NCI-H1048 (cell line): ENCODE data around the gene SCAPER.
"Not testable (repeated sequence)": the region's sequence is repeated elsewhere in the genome, so short reads cannot be mapped to it uniquely, and the experiment has no call there.

Source experiments
- DNase-seq: peaks from one replicate; lab custom pipeline; 2025; lab: John Stamatoyannopoulos, UW

The SCAPER gene

DNA sequence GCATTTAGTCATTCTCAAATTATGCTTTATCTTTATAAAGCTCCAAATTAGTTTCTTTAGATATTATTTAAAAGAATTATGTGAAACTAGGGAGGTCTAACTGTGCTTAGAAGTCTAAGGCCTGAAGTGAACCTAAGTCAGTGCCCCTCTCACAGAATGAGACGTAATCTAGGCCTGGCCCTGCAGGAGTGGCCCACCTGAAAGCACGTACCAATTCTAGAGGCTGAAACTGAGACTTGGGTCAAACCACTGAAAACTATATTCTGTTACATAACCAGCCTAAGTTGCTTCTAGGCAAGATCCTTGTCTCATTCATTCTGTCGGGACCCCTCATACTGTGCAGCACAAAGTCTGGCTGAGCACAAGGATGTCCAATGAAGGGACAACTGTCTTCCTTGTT is 424.9 kb downstream of the SCAPER start:
- no peak for DNase-seq

- no peak for DNase-seq
Observed at GRCh38 chr15:76470691-76471090, 434.4 kb downstream of the SCAPER start.

DNA sequence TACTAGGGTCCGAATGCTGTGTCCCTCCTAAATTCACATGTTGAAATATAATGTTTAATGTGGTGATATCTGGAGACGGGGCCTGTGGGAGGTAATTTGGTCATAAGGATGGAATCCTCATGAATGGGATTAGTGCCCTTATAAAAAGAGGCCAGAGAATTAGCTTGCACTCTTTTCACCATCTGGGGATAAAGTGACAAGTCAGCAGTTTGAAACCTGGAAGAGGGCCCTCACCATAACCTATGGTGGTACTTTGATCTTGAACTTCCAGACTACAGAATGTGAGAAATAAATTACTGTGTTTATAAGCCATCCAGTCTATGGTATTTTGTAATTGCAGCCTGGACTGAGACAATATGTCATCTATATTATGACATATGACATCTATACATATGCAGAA is 436.4 kb downstream of the SCAPER start:
- no peak for DNase-seq

DNA sequence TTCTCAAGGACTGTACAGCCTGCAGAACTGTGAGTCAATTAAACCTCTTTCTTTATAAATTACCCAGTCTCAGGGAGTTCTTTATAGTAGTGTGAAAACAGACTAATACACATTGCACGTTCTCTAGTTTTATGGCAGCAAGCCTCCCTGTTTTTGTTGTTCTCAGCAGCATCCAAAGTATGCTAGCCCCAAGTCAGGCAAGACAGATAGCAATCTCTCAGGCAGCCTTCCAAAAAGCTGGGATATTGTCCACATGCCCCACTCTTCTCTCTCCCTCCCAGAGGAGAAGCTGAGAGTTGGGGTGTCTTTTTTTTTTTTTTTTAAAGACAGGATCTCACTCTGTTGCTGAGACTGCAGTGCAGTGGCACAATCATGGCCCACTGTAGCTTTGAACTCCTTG is 438.0 kb downstream of the SCAPER start:
- no peak for DNase-seq

- no peak for DNase-seq
Observed at GRCh38 chr15:76465728-76466127, 439.4 kb downstream of the SCAPER start.

GRCh38 chr15:76464247-76464646 is 440.9 kb downstream of the SCAPER start:
- no peak for DNase-seq

- DNase-seq: no peak
Observed at GRCh38 chr15:76460871-76461270, 444.3 kb downstream of the SCAPER start.

DNA sequence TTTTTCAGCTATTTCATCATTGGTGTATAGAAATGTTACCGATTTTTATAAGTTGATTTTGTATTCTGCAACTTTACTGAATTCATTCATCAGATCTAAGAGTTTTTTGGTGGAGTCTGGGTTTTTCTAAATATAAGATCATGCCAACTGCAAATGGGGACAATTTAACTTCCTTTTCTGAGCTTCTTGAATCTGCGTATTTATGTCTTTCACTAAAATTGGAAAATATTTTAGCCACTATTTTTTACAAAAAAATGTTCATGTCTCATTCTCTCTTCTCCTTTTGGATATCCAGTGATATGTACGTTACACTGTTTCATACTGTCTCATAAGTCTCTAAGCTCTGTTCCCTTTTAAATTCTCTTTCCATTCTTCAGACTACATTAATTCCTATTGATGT is 444.8 kb downstream of the SCAPER start:
- no peak for DNase-seq

GRCh38 chr15:76451540-76451939 is 453.6 kb downstream of the SCAPER start:
- no peak for DNase-seq

- no peak for DNase-seq
Observed at GRCh38 chr15:76449455-76449854, 455.7 kb downstream of the SCAPER start.

- no peak for DNase-seq
Observed at GRCh38 chr15:76448755-76449154, 456.4 kb downstream of the SCAPER start.

GRCh38 chr15:76447728-76448441 is 457.3 kb downstream of the SCAPER start:
- no peak for DNase-seq

DNA sequence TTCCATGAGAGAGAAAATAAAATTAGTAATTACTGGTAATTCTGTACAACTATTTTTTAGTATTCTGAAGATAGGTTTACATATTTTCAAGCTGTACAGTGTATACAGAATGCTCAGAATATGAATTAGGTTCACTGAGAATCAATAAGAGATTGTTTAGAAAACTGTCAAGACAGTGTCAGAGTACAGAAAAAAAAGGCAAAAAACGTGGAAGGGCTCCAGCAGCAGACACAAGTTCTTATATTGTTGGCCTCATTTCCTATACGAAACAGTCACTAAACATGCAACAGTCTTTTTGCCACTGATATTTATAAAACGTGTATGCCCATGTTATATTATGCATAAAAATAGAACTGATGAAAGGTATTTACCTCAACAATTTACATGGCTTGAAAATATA is 464.7 kb downstream of the SCAPER start:
- DNase-seq: no peak

GRCh38 chr15:76439542-76439941 is 465.6 kb downstream of the SCAPER start:
- no peak for DNase-seq

DNA sequence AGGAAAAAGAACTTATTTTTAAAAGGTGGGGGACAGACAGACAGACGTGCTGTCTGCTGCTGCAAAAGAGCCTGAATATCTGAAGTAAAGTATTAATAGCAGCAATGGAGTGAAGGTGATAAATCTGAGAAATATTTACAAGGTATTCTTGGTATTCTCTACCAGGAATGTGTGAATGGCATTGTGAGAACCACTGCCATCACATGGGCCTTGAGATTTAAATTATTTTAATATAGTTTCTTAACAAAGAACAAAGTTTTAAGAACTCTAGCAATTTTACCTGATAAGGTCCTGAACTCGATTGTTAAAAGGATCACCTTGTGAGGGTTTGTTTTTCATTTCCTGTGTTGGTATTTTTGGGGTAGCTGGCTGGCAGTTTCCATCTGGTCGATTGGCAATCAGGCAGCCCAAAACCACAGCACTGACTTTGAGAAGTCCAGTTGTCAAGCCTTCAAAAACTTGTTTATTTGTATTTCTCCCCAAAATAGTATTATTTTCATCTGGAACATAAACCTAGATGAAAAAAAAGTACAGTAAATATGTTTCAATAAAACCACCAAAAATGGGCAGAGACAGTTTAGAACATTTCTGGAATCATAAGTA is 471.2 kb downstream of the SCAPER start:
- no peak for DNase-seq

DNA sequence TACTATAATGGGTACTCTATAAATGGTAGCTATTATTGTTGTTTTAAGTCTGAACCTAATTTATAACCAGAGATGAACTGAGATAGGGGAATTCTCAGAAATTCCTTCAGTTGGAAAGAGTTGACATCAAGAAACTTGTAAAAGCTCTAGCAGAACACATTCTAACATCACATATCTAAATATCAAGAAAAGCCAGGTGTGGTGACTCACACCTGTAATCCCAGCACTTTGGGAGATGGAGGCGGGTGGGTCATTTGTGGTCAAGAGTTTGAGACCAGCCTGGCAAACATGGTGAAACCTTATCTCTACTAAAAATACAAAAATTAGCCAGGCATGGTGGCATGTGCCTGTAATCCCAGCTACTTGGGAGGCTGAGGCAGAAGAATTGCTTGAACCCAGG is 472.1 kb downstream of the SCAPER start:
- DNase-seq: not testable (repeated sequence)

- DNase-seq: no peak
Observed at GRCh38 chr15:76432604-76433003, 472.5 kb downstream of the SCAPER start.

DNA sequence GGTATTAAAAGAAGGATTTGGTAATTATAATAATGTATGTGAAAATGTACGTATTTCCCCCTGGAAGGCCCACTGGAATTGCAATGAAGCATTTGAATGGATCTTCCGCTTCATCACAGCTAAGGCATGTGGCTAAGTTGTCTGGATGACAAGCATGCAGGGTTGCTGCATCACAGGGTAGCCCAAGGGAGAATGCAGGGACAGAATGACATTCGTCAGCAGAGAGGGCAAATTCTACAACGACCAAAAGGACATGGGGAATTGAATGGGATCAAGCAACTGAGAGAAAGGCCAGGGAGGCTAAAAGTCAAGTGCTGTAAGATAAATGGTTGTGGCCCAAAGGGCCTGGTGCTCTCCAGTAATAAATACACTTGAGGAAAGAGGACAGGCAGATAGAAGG is 473.2 kb downstream of the SCAPER start:
- DNase-seq: no peak

GRCh38 chr15:76430711-76431110 is 474.4 kb downstream of the SCAPER start:
- DNase-seq: not testable (repeated sequence)

DNA sequence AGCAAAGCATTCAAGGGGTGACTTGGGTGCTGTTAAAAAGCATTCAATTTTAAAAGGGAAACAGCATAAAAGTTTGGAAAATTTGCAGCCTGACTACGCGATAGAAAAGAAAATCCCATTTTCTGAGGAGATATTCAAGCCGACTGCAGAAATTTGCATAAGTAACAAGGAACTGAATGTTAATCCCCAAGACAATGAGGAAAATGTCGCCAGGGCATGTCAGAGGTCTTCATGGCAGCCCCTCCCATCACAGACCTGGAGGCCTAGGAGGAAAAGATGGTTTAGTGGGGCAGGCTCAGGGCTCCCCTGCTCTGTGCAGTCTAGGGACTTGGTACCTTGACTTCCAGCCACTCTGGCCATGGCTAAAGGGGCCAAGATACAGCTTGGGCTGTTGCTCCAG is 475.5 kb downstream of the SCAPER start:
- DNase-seq: no peak

GRCh38 chr15:76426941-76427340 is 478.2 kb downstream of the SCAPER start:
- DNase-seq: no peak

GRCh38 chr15:76418352-76419140 is 486.6 kb downstream of the SCAPER start:
- DNase-seq: no peak

DNA sequence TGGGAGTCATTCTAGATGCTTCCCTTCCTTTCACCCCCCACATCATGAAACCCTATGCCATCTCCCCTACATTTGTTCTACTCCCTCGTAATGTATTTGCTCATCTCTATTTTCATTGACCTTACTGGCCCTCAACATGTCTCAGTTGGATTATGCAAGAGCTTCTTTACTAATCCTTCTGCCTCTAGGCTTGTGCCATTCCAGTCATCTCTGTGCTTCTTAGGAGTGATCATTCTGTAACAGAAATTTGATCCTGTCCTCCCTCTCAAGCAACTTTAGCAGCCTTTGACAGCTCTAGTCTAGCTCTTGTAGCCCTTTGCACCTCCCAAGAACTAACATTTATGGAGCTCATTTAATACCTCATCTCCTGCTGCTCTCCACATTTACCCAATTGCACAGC is 503.9 kb downstream of the SCAPER start:
- DNase-seq: no peak
